ENCODE data around the gene CPLANE1.
"Not testable (repeated sequence)": the region's sequence is repeated elsewhere in the genome, so short reads cannot be mapped to it uniquely, and the experiment has no call there.

GRCh38 chr5:37219384-37219783 lies 29.8 kb downstream of the CPLANE1 start:
- TF ChIP-seq, protein P1, sequence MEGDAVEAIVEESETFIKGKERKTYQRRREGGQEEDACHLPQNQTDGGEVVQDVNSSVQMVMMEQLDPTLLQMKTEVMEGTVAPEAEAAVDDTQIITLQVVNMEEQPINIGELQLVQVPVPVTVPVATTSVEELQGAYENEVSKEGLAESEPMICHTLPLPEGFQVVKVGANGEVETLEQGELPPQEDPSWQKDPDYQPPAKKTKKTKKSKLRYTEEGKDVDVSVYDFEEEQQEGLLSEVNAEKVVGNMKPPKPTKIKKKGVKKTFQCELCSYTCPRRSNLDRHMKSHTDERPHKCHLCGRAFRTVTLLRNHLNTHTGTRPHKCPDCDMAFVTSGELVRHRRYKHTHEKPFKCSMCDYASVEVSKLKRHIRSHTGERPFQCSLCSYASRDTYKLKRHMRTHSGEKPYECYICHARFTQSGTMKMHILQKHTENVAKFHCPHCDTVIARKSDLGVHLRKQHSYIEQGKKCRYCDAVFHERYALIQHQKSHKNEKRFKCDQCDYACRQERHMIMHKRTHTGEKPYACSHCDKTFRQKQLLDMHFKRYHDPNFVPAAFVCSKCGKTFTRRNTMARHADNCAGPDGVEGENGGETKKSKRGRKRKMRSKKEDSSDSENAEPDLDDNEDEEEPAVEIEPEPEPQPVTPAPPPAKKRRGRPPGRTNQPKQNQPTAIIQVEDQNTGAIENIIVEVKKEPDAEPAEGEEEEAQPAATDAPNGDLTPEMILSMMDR (conservative IDR thresholded peaks at IDR 0.05 in 1 of 2, IDR thresholded peaks at IDR 0.05 in 1 of 2; ENCODE audit: low read depth in 1 of 2, low read length in 2 of 2), result not testable (repeated sequence)
- not testable (repeated sequence) for TF ChIP-seq EZH2 (IDR thresholded peaks at IDR 0.05; ENCODE audit: low read length, missing control alignments)

All from fibroblast of lung (primary cell).